HFF-Myc (cell line): ENCODE data around the gene IL27RA.
"Not testable (repeated sequence)": the region's sequence is repeated elsewhere in the genome, so short reads cannot be mapped to it uniquely, and the experiment has no call there.

Experiments
- DNase-seq: peaks from one replicate; pipeline ENCODE4 v3.0.0-alpha.2; 2011; ENCODE audit warnings: low read depth; ENCODE audit errors: extremely low read depth
- H3K4me3 ChIP-seq: replicated peaks from 2 replicates; pipeline ENCODE4 v1.5.1; 2011; ENCODE audit warnings: low read depth, mild to moderate bottlenecking, control low read depth, low read length
- CTCF ChIP-seq: IDR thresholded peaks from 2 replicates; pipeline ENCODE4 v1.5.1; 2012; ENCODE audit warnings: mild to moderate bottlenecking, low read depth, low read length, control low read depth; ENCODE audit errors: missing control alignments

IL27RA gene

GRCh38 chr19:14035706-14036105 is 4.1 kb downstream of the IL27RA start:
- H3K4me3 ChIP-seq = no peak overlapping the region
- no peak for TF ChIP-seq CTCF
- no peak for DNase-seq

- no peak for TF ChIP-seq CTCF
- no peak for DNase-seq
- H3K4me3 ChIP-seq = no peak overlapping the region
These were observed 7.6 kb downstream of the IL27RA start for GRCh38 chr19:14039181-14039580.

- not testable (repeated sequence) for H3K4me3 ChIP-seq
- DNase-seq = peak; percentile 81
- peak; percentile 63 for TF ChIP-seq CTCF
These were observed 11.4 kb downstream of the IL27RA start for GRCh38 chr19:14042659-14043608.

GRCh38 chr19:14047866-14048265 is 16.3 kb downstream of the IL27RA start:
- H3K4me3 ChIP-seq, DNase-seq: not testable (repeated sequence)

- DNase-seq = no peak
- H3K4me3 ChIP-seq = no peak overlapping the region
- TF ChIP-seq CTCF = peak; percentile 95
These were observed 17.0 kb downstream of the IL27RA start for GRCh38 chr19:14048443-14049153.

GRCh38 chr19:14050512-14050911 is 18.9 kb downstream of the IL27RA start:
- TF ChIP-seq CTCF = no peak
- no peak for DNase-seq
- no peak overlapping the region for H3K4me3 ChIP-seq

GRCh38 chr19:14050961-14051360 is 19.4 kb downstream of the IL27RA start:
- not testable (repeated sequence) for DNase-seq, H3K4me3 ChIP-seq
